ENCODE data around the gene LAMP1.
"Not testable (repeated sequence)": the region's sequence is repeated elsewhere in the genome, so short reads cannot be mapped to it uniquely, and the experiment has no call there.

The LAMP1 gene, protein sequence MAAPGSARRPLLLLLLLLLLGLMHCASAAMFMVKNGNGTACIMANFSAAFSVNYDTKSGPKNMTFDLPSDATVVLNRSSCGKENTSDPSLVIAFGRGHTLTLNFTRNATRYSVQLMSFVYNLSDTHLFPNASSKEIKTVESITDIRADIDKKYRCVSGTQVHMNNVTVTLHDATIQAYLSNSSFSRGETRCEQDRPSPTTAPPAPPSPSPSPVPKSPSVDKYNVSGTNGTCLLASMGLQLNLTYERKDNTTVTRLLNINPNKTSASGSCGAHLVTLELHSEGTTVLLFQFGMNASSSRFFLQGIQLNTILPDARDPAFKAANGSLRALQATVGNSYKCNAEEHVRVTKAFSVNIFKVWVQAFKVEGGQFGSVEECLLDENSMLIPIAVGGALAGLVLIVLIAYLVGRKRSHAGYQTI

DNA sequence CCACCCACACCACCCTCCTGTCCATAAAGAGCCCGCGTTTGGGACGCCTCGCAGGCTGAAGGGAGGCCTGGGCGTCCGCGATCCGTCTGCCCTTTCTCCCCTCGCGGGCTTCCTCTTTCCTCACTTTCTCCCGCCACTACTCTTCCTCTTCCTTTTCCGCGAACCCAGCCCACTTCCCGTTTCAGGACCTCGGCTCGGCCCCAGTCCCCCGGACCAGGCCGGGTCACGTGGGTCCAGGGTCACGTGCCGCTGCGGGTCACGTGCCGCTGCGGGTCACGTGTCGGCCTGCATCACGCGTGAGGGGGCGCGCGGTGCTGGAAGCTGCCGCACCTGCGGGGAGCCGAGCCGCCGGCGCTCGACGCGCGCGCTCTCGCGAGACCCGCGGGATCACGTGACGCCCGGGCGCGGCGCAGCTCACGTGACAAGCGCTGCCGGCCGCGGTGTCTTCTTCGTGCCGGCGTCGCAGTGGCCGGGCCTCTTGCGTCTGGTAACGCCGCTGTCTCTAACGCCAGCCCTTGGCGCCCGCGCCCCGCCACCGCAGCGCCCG lies at the start of gene LAMP1:
Gene LAMP1 (plus strand): TSS at position 417 of the 547 bp plus-strand sequence. CDS start 196 bp downstream, outside the sequence.
- peak within 1 kb of the TSS; percentile 95 for H3K9ac ChIP-seq (ENCODE audit: low read length)

DNA sequence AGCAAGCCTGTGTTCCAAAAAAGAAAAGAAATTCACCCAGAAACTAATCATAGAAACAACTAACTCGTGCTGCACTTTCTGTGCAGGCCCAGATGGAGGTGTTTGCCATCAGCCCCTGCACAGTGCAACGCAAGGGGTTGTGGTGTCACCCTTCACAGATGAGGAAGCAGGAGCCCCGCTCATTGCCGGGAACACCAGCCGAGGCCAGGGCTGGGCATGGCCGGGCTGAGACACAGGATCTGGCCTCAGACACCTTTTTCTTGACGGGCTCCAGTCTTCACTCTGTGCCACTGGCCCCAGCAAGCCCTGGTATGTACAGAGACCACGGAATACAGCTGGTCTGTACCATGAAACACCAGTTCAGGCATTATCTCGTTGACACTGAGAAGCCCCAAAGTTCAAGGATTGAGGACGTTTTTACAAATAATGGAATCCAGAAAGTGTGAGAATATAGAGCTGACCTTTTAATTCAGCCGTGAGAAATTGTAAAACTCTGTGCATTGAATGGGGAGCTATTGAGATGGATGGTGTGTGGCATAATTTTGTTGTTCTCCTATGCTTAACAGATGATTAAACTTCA lies 44.4 kb upstream of the LAMP1 start:
- Histone ChIP-seq H3K4me3 (ENCODE audit: low read length) (no peak overlapping the region), H3K9me3 (ENCODE audit: control insufficient read depth, low read length) (no peaks in the 10 kb centered on the region), H3K36me3 (ENCODE audit: control insufficient read depth, insufficient read depth, low read length) (peaks cover 9% of the 10 kb centered on the region), H3K27me3 (ENCODE audit: control insufficient read depth, insufficient read depth, low read length) (no peaks in the 10 kb centered on the region), H3K4me1 (ENCODE audit: control insufficient read depth, insufficient read depth, low read length) (no peaks in the 10 kb centered on the region), H3K9ac (ENCODE audit: low read length) (no peak overlapping the region)

More for the DNA sequence above, at the start of gene LAMP1:
- Histone ChIP-seq H3K4me3 (ENCODE audit: low read length) (peak within 1 kb of the TSS; percentile 95), H3K27me3 (ENCODE audit: control insufficient read depth, insufficient read depth, low read length) (peaks cover 10% of the 10 kb centered on the region), H3K4me1 (ENCODE audit: control insufficient read depth, insufficient read depth, low read length) (peaks cover 8% of the 10 kb centered on the region), H3K9me3 (ENCODE audit: control insufficient read depth, low read length) (no peaks in the 10 kb centered on the region), H3K36me3 (ENCODE audit: control insufficient read depth, insufficient read depth, low read length) (no peaks in the 10 kb centered on the region)

GRCh38 chr13:113257908-113258307 lies 39.1 kb upstream of the LAMP1 start:
- H3K4me3 ChIP-seq (ENCODE audit: low read length); H3K9ac ChIP-seq (ENCODE audit: low read length); H3K27me3 ChIP-seq (ENCODE audit: control insufficient read depth, insufficient read depth, low read length); H3K9me3 ChIP-seq (ENCODE audit: control insufficient read depth, low read length); H3K4me1 ChIP-seq (ENCODE audit: control insufficient read depth, insufficient read depth, low read length): not testable (repeated sequence)
- H3K36me3 ChIP-seq (ENCODE audit: control insufficient read depth, insufficient read depth, low read length): peaks cover 16% of the 10 kb centered on the region

- Histone ChIP-seq H3K9me3 (ENCODE audit: control insufficient read depth, low read length) (no peaks in the 10 kb centered on the region), H3K27me3 (ENCODE audit: control insufficient read depth, insufficient read depth, low read length) (no peaks in the 10 kb centered on the region), H3K36me3 (ENCODE audit: control insufficient read depth, insufficient read depth, low read length) (peaks cover 16% of the 10 kb centered on the region), H3K4me3 (ENCODE audit: low read length) (no peak overlapping the region), H3K4me1 (ENCODE audit: control insufficient read depth, insufficient read depth, low read length) (no peaks in the 10 kb centered on the region), H3K9ac (ENCODE audit: low read length) (no peak overlapping the region)
These were observed 38.6 kb upstream of the LAMP1 start for GRCh38 chr13:113258321-113259054.

DNA sequence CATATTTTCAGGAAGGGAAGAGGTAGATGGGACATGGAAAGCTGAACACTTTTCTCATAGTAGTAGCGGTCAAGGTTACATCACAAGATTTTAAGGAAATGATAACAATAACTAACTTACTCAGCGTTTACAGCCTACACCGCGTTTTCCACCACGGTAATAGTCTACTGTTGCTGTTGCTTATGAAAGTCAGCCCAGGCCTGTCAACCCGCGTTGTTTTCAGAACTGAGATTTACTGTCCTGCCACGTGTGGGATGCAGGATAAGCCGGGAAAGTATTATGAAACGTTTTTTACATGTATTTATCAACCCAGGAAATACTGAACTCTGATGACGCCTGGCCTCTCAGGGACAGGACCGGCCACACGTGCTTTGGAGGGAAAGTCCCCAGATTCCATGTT lies 36.0 kb upstream of the LAMP1 start:
- H3K27me3 ChIP-seq (ENCODE audit: control insufficient read depth, insufficient read depth, low read length): no peaks in the 10 kb centered on the region
- H3K36me3 ChIP-seq (ENCODE audit: control insufficient read depth, insufficient read depth, low read length): peaks cover 11% of the 10 kb centered on the region
- H3K4me1 ChIP-seq (ENCODE audit: control insufficient read depth, insufficient read depth, low read length): no peaks in the 10 kb centered on the region
- H3K9ac ChIP-seq (ENCODE audit: low read length): no peak overlapping the region
- no peaks in the 10 kb centered on the region for H3K9me3 ChIP-seq (ENCODE audit: control insufficient read depth, low read length)
- H3K4me3 ChIP-seq (ENCODE audit: low read length): no peak overlapping the region

GRCh38 chr13:113263016-113263415 lies 34.0 kb upstream of the LAMP1 start:
- not testable (repeated sequence) for H3K9me3 ChIP-seq (ENCODE audit: control insufficient read depth, low read length); H3K4me1 ChIP-seq (ENCODE audit: control insufficient read depth, insufficient read depth, low read length); H3K4me3 ChIP-seq (ENCODE audit: low read length); H3K9ac ChIP-seq (ENCODE audit: low read length); H3K36me3 ChIP-seq (ENCODE audit: control insufficient read depth, insufficient read depth, low read length); H3K27me3 ChIP-seq (ENCODE audit: control insufficient read depth, insufficient read depth, low read length)

DNA sequence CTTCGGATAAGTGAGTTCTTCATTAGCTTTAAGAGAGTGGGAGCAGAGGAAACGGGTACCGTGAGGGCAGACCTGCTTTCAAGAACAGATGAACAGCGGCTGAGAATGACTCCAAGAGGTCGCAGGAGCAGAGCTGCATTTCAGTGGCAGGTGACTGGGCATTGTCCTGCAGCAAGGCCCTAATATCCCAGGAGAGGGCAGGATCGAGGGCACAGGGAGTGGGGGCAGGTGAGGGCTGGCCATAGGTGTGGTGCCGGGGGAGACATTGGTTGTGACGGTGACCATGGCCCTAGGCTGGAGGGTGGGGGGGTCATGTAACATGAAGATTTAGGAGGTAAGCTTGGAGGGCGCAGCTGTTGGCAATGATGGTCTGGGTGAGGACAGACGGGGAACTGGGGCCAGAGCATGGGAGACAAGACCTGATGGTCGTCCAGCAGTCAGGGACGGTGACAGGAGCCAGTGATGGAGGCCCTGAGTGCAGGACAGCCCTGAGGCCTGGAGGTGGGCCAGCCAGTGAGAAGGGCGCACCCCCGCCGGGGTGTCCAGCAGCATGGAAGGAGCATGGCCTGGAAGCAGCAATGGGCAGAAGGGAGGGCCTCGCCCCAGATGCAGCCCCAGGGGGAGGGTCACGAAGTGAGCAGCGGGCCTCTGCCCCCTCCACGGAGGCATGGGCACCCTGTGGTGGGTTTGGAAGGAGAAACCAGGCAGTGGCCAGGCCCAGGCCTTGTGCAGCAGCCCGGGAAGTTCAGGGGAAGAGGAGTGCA lies 29.2 kb upstream of the LAMP1 start:
- Histone ChIP-seq H3K36me3 (ENCODE audit: control insufficient read depth, insufficient read depth, low read length) (no peaks in the 10 kb centered on the region), H3K9ac (ENCODE audit: low read length) (no peak overlapping the region), H3K27me3 (ENCODE audit: control insufficient read depth, insufficient read depth, low read length) (no peaks in the 10 kb centered on the region), H3K4me1 (ENCODE audit: control insufficient read depth, insufficient read depth, low read length) (no peaks in the 10 kb centered on the region), H3K9me3 (ENCODE audit: control insufficient read depth, low read length) (no peaks in the 10 kb centered on the region), H3K4me3 (ENCODE audit: low read length) (no peak overlapping the region)

DNA sequence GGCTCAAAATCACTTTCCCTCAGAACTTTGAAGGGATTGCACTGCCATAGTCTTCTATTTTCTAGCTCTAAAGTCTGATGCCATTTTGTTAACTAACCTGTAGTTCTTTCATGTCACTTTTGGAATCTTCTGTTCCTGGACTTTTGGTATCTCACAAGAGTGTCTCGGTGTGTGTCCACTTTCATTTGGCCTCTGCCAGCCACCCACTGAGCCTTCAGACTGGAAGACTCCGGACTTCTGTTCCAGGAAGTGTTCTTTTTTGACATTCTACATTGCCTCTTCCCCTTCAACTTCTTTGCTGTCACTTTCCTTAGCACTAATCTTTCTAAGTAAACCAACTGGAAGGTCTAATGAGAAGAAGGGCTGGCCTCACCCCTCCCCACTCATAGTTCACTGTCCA lies 25.0 kb upstream of the LAMP1 start:
- Histone ChIP-seq H3K27me3 (ENCODE audit: control insufficient read depth, insufficient read depth, low read length) (no peaks in the 10 kb centered on the region), H3K36me3 (ENCODE audit: control insufficient read depth, insufficient read depth, low read length) (no peaks in the 10 kb centered on the region), H3K4me1 (ENCODE audit: control insufficient read depth, insufficient read depth, low read length) (no peaks in the 10 kb centered on the region), H3K4me3 (ENCODE audit: low read length) (no peak overlapping the region), H3K9me3 (ENCODE audit: control insufficient read depth, low read length) (no peaks in the 10 kb centered on the region), H3K9ac (ENCODE audit: low read length) (no peak overlapping the region)

DNA sequence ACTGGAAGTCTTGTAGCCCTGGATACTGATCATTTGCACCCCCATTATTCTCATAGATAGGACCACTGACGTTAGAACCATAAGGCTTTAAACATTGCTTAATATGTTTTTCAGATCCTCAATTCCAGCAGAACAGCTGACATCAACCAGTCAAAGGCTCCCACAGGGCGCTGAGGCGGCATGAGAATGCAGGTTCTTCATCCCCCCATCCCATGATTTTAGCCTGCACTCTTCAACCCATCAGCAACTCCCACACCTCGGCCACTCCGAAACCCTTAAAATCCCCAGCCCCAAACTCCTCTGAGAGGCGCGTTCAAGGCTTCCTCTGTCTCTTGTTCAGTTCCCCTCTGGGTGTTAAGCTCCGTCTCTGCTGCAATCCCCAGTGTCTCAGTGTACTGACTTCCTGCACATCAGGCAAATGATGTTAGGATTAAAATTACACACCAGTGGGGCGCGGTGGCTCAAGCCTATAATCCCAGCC lies 24.3 kb upstream of the LAMP1 start:
- Histone ChIP-seq H3K9me3 (ENCODE audit: control insufficient read depth, low read length) (no peaks in the 10 kb centered on the region), H3K36me3 (ENCODE audit: control insufficient read depth, insufficient read depth, low read length) (no peaks in the 10 kb centered on the region), H3K9ac (ENCODE audit: low read length) (no peak overlapping the region), H3K4me1 (ENCODE audit: control insufficient read depth, insufficient read depth, low read length) (no peaks in the 10 kb centered on the region), H3K27me3 (ENCODE audit: control insufficient read depth, insufficient read depth, low read length) (no peaks in the 10 kb centered on the region), H3K4me3 (ENCODE audit: low read length) (no peak overlapping the region)

GRCh38 chr13:113273321-113273720 lies 23.7 kb upstream of the LAMP1 start:
- no peak overlapping the region for H3K9ac ChIP-seq (ENCODE audit: low read length)
- H3K36me3 ChIP-seq (ENCODE audit: control insufficient read depth, insufficient read depth, low read length): no peaks in the 10 kb centered on the region
- no peak overlapping the region for H3K4me3 ChIP-seq (ENCODE audit: low read length)
- no peaks in the 10 kb centered on the region for H3K9me3 ChIP-seq (ENCODE audit: control insufficient read depth, low read length)
- H3K4me1 ChIP-seq (ENCODE audit: control insufficient read depth, insufficient read depth, low read length): no peaks in the 10 kb centered on the region
- no peaks in the 10 kb centered on the region for H3K27me3 ChIP-seq (ENCODE audit: control insufficient read depth, insufficient read depth, low read length)

- no peak overlapping the region for H3K4me3 ChIP-seq (ENCODE audit: low read length)
These were observed 23.0 kb upstream of the LAMP1 start for GRCh38 chr13:113273851-113274590.

More at GRCh38 chr13:113273851-113274590, 23.0 kb upstream of the LAMP1 start:
- H3K4me1 ChIP-seq (ENCODE audit: control insufficient read depth, insufficient read depth, low read length): no peaks in the 10 kb centered on the region
- no peaks in the 10 kb centered on the region for H3K9me3 ChIP-seq (ENCODE audit: control insufficient read depth, low read length)
- H3K36me3 ChIP-seq (ENCODE audit: control insufficient read depth, insufficient read depth, low read length): no peaks in the 10 kb centered on the region
- no peaks in the 10 kb centered on the region for H3K27me3 ChIP-seq (ENCODE audit: control insufficient read depth, insufficient read depth, low read length)
- no peak overlapping the region for H3K9ac ChIP-seq (ENCODE audit: low read length)
